CD14-positive monocyte (primary cell): Measurements from ENCODE around the gene RDH8. TPM values are rescaled to one million over a fixed set of nuclear protein-coding genes. Genes with fewer than 3 reads are reported as not detected.
A peak's percentile ranks its signal among the peaks of the same experiment; 100 is the strongest.

Source experiments
- DNase-seq, 3 donors: peaks; one replicate each; pipeline ENCODE4 v3.0.0-alpha.2; 2011 to 2022
- H2AFZ ChIP-seq: 2 replicates; pipeline ENCODE4 v1.6.0; 2012; ENCODE audit warnings: mild to moderate bottlenecking, low read depth, low read length, inconsistent platforms; ENCODE audit not compliant: insufficient read depth, poor library complexity, severe bottlenecking
- H3K27ac ChIP-seq, 2 donors: 1 replicate in 1 of 2; 2 replicates in 1 of 2; pipeline ENCODE4 v1.5.1; 2012 to 2013; ENCODE audit warnings: low read length in 2 of 2, control low read depth in 1 of 2, inconsistent platforms in 1 of 2, low read depth in 1 of 2, mild to moderate bottlenecking in 1 of 2
- H3K27me3 ChIP-seq, 2 donors: one replicate each; pipeline versions ENCODE4 v1.6.0 to v1.6.1; 2011 to 2013; ENCODE audit warnings: low read length in 2 of 2; ENCODE audit not compliant: control insufficient read depth in 2 of 2, insufficient read depth in 2 of 2
- H3K36me3 ChIP-seq, 2 donors: replicated peaks in 1 of 2; 1 replicate in 1 of 2; 2 replicates in 1 of 2; pipeline versions ENCODE4 v1.5.1 to v1.6.1; 2012 to 2013; ENCODE audit warnings: low read length in 2 of 2, control low read depth in 1 of 2, inconsistent platforms in 1 of 2, mild to moderate bottlenecking in 1 of 2; ENCODE audit not compliant: insufficient read depth in 2 of 2, control insufficient read depth in 1 of 2
- H3K4me1 ChIP-seq, 2 donors: 1 replicate in 1 of 2; 2 replicates in 1 of 2; pipeline versions ENCODE4 v1.5.1 to v1.6.1; 2012 to 2013; ENCODE audit warnings: low read length in 2 of 2, control low read depth in 1 of 2, inconsistent platforms in 1 of 2, mild to moderate bottlenecking in 1 of 2, moderate library complexity in 1 of 2; ENCODE audit not compliant: insufficient read depth in 2 of 2, control insufficient read depth in 1 of 2
- H3K4me2 ChIP-seq: replicated peaks from 2 replicates; pipeline ENCODE3; 2012; ENCODE audit warnings: low read length, moderate library complexity, mild to moderate bottlenecking; ENCODE audit not compliant: poor library complexity, severe bottlenecking; ENCODE audit errors: extremely low read depth
- H3K4me3 ChIP-seq, 3 experiments: fragments of 200-600 bp in 1 of 3; sonication (generic) in 1 of 3; replicated peaks in 1 of 3; 1 replicate in 2 of 3; 2 replicates in 1 of 3; pipeline ENCODE4 v1.5.1; 2011 to 2013; ENCODE audit warnings: low read length in 3 of 3, mild to moderate bottlenecking in 3 of 3, control low read depth in 2 of 3, low read depth in 2 of 3, inconsistent platforms in 1 of 3, moderate library complexity in 1 of 3
- H3K79me2 ChIP-seq: 2 replicates; pipeline ENCODE4 v1.6.0; 2012; ENCODE audit warnings: mild to moderate bottlenecking, control low read depth, inconsistent platforms, low read length, moderate library complexity; ENCODE audit not compliant: insufficient read depth
- H3K9ac ChIP-seq: 2 replicates; pipeline ENCODE4 v1.6.0; 2017; ENCODE audit warnings: low read length, mild to moderate bottlenecking; ENCODE audit not compliant: insufficient read depth, poor library complexity, severe bottlenecking
- H3K9me3 ChIP-seq, 2 donors: replicated peaks in 1 of 2; 1 replicate in 1 of 2; 2 replicates in 1 of 2; pipeline versions ENCODE4 v1.5.1 to v1.6.1; 2012 to 2013; ENCODE audit warnings: low read length in 2 of 2, control low read depth in 1 of 2; ENCODE audit not compliant: control insufficient read depth in 1 of 2, insufficient read depth in 1 of 2
- H4K20me1 ChIP-seq: 2 replicates; pipeline ENCODE4 v1.6.0; 2012; ENCODE audit warnings: mild to moderate bottlenecking, low read length, control low read depth, moderate library complexity; ENCODE audit not compliant: insufficient read depth
- H3K27ac Mint-ChIP-seq, 7 donors: one replicate each; pipeline ENCODE4 v1.8.0; 2020; ENCODE audit warnings: mild to moderate bottlenecking in 7 of 7, mixed read lengths in 7 of 7, moderate library complexity in 6 of 7, inconsistent platforms in 2 of 7
- H3K27me3 Mint-ChIP-seq, 3 donors: one replicate each; pipeline ENCODE4 v1.8.0; 2021 to 2022; ENCODE audit warnings: low read depth in 3 of 3, mild to moderate bottlenecking in 3 of 3, mixed read lengths in 3 of 3, moderate library complexity in 3 of 3, inconsistent platforms in 1 of 3
- H3K36me3 Mint-ChIP-seq, 2 donors: one replicate each; pipeline ENCODE4 v1.8.0; 2020; ENCODE audit warnings: mixed read lengths in 2 of 2, inconsistent platforms in 1 of 2, mild to moderate bottlenecking in 1 of 2
- H3K4me1 Mint-ChIP-seq: one replicate; pipeline ENCODE4 v1.8.0; 2020; ENCODE audit warnings: mild to moderate bottlenecking, mixed read lengths
- H3K4me3 Mint-ChIP-seq, 2 donors: one replicate each; pipeline ENCODE4 v1.8.0; 2020; ENCODE audit warnings: mild to moderate bottlenecking in 2 of 2, mixed read lengths in 2 of 2, moderate library complexity in 1 of 2
- H3K9me3 Mint-ChIP-seq, 7 donors: one replicate each; pipeline ENCODE4 v1.8.0; 2020 to 2022; ENCODE audit warnings: mixed read lengths in 7 of 7, mild to moderate bottlenecking in 6 of 7, moderate library complexity in 6 of 7, inconsistent platforms in 2 of 7
- CTCF ChIP-seq: fragments of 200-600 bp; IDR thresholded peaks from one replicate; pipeline ENCODE4 v1.8.0; 2022; ENCODE audit warnings: antibody characterized with exemption, mild to moderate bottlenecking
- WGBS: methylation state at CpG from one replicate; pipeline ENCODE4 v1.1.5; 2013; ENCODE audit warnings: missing lambda C conversion rate; ENCODE audit not compliant: insufficient coverage; 5-methylcytosine and 5-hydroxymethylcytosine counted together
- intact Hi-C, 2 donors: fragments of 100-400 bp; cut with micrococcal nuclease; formaldehyde crosslinking; loops; one replicate each; pipeline versions ENCODE4 v1.15.0 to v1.15.1; 2023
- polyA plus RNA-seq, 3 donors: library from polyadenylated mRNA; depleted of rRNA in 1 of 3; unstranded in 2 of 3; stranded (reverse) in 1 of 3; fragments of 300-500 nt in 2 of 3; fragments of >200 nt in 1 of 3; fragmentation: Illumina TruSeq in 2 of 3; gene quantifications; 1 replicate in 2 of 3; 2 replicates in 1 of 3; pipeline ENCODE4 v1.2.3, GENCODE V29; 2012 to 2021

Gene RDH8
- polyA plus RNA-seq, 3 donors = not detected

- H3K27ac Mint-ChIP-seq = no peak overlapping the region
- 95% methylated on average over 4 of the region's 5 CpGs for WGBS
Measured at GRCh38 chr19:10019246-10019645, 6.0 kb downstream of the RDH8 start.

GRCh38 chr19:10020851-10021250 is 7.6 kb downstream of the RDH8 start:
- Histone ChIP-seq H3K9me3 (no peaks in the 10 kb centered on the region), H3K27ac (no peak overlapping the region), H3K4me3 (no peak overlapping the region), H3K9ac (no peak overlapping the region), H4K20me1 (no peaks in the 10 kb centered on the region), H3K36me3 (no peaks in the 10 kb centered on the region), H3K4me1 (no peaks in the 10 kb centered on the region), H2AFZ (no peak overlapping the region), H3K79me2 (no peaks in the 10 kb centered on the region), H3K4me2 (no peak overlapping the region), H3K27me3 (no peaks in the 10 kb centered on the region)
- H3K4me3 Mint-ChIP-seq = no peak overlapping the region
- no peak for DNase-seq
- H3K4me1 Mint-ChIP-seq = no peaks in the 10 kb centered on the region
- peaks cover 0 to 2% (median 0%) of the 10 kb centered on the region in 7 donors for H3K9me3 Mint-ChIP-seq
- 56% methylated on average over 2 of the region's 6 CpGs for WGBS
- H3K36me3 Mint-ChIP-seq = no peaks in the 10 kb centered on the region
- peaks cover 11 to 16% (median 13%) of the 10 kb centered on the region in 3 donors for H3K27me3 Mint-ChIP-seq
- TF ChIP-seq CTCF = no peak
- H3K27ac Mint-ChIP-seq = peak overlapping the region in 1 of 7 donors; percentile 24
- intact Hi-C loops = no loop called here

More at GRCh38 chr19:10019246-10019645, 6.0 kb downstream of the RDH8 start:
- no peaks in the 10 kb centered on the region for H3K36me3 Mint-ChIP-seq
- Histone ChIP-seq H3K36me3 (no peaks in the 10 kb centered on the region), H3K9me3 (no peaks in the 10 kb centered on the region), H3K79me2 (no peaks in the 10 kb centered on the region), H3K27me3 (no peaks in the 10 kb centered on the region), H3K4me2 (no peak overlapping the region), H3K4me3 (no peak overlapping the region), H2AFZ (no peak overlapping the region), H3K27ac (no peak overlapping the region), H4K20me1 (no peaks in the 10 kb centered on the region), H3K4me1 (no peaks in the 10 kb centered on the region), H3K9ac (no peak overlapping the region)
- H3K9me3 Mint-ChIP-seq = peaks cover 0 to 2% (median 0%) of the 10 kb centered on the region in 7 donors
- no peak overlapping the region for H3K4me3 Mint-ChIP-seq
- peaks cover 8 to 18% (median 13%) of the 10 kb centered on the region in 3 donors for H3K27me3 Mint-ChIP-seq
- no peak for TF ChIP-seq CTCF
- H3K4me1 Mint-ChIP-seq = no peaks in the 10 kb centered on the region
- intact Hi-C loops = no loop called here
- no peak for DNase-seq
